NCI-H2081 treated with DMSO at 0.1 percent for 48 hours (cell line): ENCODE measurements around the gene UNC93B1.

Experiments
- DNase-seq: peaks from one replicate; lab custom pipeline; 2025; lab: John Stamatoyannopoulos, UW

UNC93B1 gene

GRCh38 chr11:68003846-68004550, at the start of gene UNC93B1:
Gene UNC93B1 (minus strand): TSS chr11:68004097. CDS start chr11:68004043, 54 bp downstream.
- no peak for DNase-seq

- no peak for DNase-seq
Measured at GRCh38 chr11:68053117-68053516, 49.2 kb upstream of the UNC93B1 start.

GRCh38 chr11:68052137-68052873, 48.4 kb upstream of the UNC93B1 start:
- no peak for DNase-seq

- DNase-seq: no peak
Measured at GRCh38 chr11:68051191-68052136, 47.6 kb upstream of the UNC93B1 start.

GRCh38 chr11:68050371-68050841, 46.5 kb upstream of the UNC93B1 start:
- no peak for DNase-seq

GRCh38 chr11:68049509-68050370, 45.8 kb upstream of the UNC93B1 start:
- DNase-seq: no peak

GRCh38 chr11:68048681-68049508, 45.0 kb upstream of the UNC93B1 start:
- DNase-seq: no peak

- no peak for DNase-seq
Measured at GRCh38 chr11:68047437-68048290, 43.8 kb upstream of the UNC93B1 start.

GRCh38 chr11:68044898-68045351, 41.0 kb upstream of the UNC93B1 start:
- no peak for DNase-seq

- DNase-seq: no peak
Measured at GRCh38 chr11:68044145-68044813, 40.4 kb upstream of the UNC93B1 start.

GRCh38 chr11:68043349-68044144, 39.6 kb upstream of the UNC93B1 start:
- DNase-seq: no peak

GRCh38 chr11:68043029-68043348, 39.1 kb upstream of the UNC93B1 start:
- no peak for DNase-seq

- DNase-seq: no peak
Measured at GRCh38 chr11:68042219-68043028, 38.5 kb upstream of the UNC93B1 start.

GRCh38 chr11:68041617-68042218, 37.8 kb upstream of the UNC93B1 start:
- DNase-seq: no peak

- DNase-seq: no peak
Measured at GRCh38 chr11:68040957-68041591, 37.2 kb upstream of the UNC93B1 start.
